Breast epithelium (tissue), 3 donors: ENCODE measurements around the gene CES4A.

Experiments used
- POLR2A ChIP-seq: fragments of 450-650 bp; IDR thresholded peaks from one replicate; pipeline ENCODE4 v1.6.1; 2016; ENCODE audit warnings: antibody characterized with exemption, mild to moderate bottlenecking, moderate library complexity
- POLR2AphosphoS5 ChIP-seq, 3 donors: sonication (generic); formaldehyde crosslinking; IDR thresholded peaks; one replicate each; pipeline ENCODE4 v1.6.1; 2017; ENCODE audit warnings: antibody characterized with exemption in 3 of 3
- TF ChIP-seq, protein P1 (sequence below), 3 donors: fragments of 450-650 bp; IDR thresholded peaks; one replicate each; pipeline ENCODE4 v1.5.1; 2016 to 2017; ENCODE audit warnings: antibody characterized with exemption in 3 of 3, mild to moderate bottlenecking in 3 of 3, moderate library complexity in 3 of 3

- TF ChIP-seq POLR2A (no peak), POLR2AphosphoS5 (IDR thresholded peaks at IDR 0.05) (no peak)
- TF ChIP-seq, protein P1, sequence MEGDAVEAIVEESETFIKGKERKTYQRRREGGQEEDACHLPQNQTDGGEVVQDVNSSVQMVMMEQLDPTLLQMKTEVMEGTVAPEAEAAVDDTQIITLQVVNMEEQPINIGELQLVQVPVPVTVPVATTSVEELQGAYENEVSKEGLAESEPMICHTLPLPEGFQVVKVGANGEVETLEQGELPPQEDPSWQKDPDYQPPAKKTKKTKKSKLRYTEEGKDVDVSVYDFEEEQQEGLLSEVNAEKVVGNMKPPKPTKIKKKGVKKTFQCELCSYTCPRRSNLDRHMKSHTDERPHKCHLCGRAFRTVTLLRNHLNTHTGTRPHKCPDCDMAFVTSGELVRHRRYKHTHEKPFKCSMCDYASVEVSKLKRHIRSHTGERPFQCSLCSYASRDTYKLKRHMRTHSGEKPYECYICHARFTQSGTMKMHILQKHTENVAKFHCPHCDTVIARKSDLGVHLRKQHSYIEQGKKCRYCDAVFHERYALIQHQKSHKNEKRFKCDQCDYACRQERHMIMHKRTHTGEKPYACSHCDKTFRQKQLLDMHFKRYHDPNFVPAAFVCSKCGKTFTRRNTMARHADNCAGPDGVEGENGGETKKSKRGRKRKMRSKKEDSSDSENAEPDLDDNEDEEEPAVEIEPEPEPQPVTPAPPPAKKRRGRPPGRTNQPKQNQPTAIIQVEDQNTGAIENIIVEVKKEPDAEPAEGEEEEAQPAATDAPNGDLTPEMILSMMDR (IDR thresholded peaks at IDR 0.05) = no peak
Observed at GRCh38 chr16:66960270-66960669, 28.1 kb upstream of the CES4A start.
